H9 (cell line): ENCODE results near the gene SRGN. TPM values are rescaled to one million over a fixed set of nuclear protein-coding genes. Genes with fewer than 3 reads are reported as not detected.

Source experiments
- DNase-seq: peaks from one replicate; pipeline ENCODE4 v3.0.0-alpha.2; 2017
- H2AFZ ChIP-seq: one replicate; pipeline ENCODE4 v1.6.1; 2013; ENCODE audit warnings: mild to moderate bottlenecking, low read length, control low read depth, moderate library complexity
- H2AK5ac ChIP-seq: 2 replicates; pipeline ENCODE4 v1.6.1; 2013; ENCODE audit warnings: low read length, control low read depth, mixed read lengths; ENCODE audit not compliant: insufficient read length
- H2BK120ac ChIP-seq: one replicate; pipeline ENCODE4 v1.6.1; 2013; ENCODE audit warnings: low read depth, mild to moderate bottlenecking, low read length, control low read depth, inconsistent platforms; ENCODE audit not compliant: poor library complexity, severe bottlenecking
- H2BK12ac ChIP-seq: 2 replicates; pipeline ENCODE4 v1.6.1; 2013; ENCODE audit warnings: low read length, control low read depth, mixed read lengths, low read depth; ENCODE audit not compliant: insufficient read length
- H2BK15ac ChIP-seq: 2 replicates; pipeline ENCODE4 v1.6.1; 2013; ENCODE audit warnings: low read depth, low read length, control low read depth
- H2BK20ac ChIP-seq: one replicate; pipeline ENCODE4 v1.6.1; 2013; ENCODE audit warnings: low read depth, mild to moderate bottlenecking, low read length, control low read depth, inconsistent platforms; ENCODE audit not compliant: poor library complexity, severe bottlenecking
- H2BK5ac ChIP-seq: 2 replicates; pipeline ENCODE4 v1.6.1; 2013; ENCODE audit warnings: low read length, control low read depth, mixed read lengths; ENCODE audit not compliant: insufficient read length
- H3K14ac ChIP-seq: 2 replicates; pipeline ENCODE4 v1.6.1; 2013; ENCODE audit warnings: low read length, control low read depth; ENCODE audit not compliant: insufficient read depth
- H3K18ac ChIP-seq: 2 replicates; pipeline ENCODE4 v1.6.1; 2013; ENCODE audit warnings: low read depth, mild to moderate bottlenecking, mixed read lengths, low read length, control low read depth; ENCODE audit not compliant: insufficient read length
- H3K23ac ChIP-seq: 2 replicates; pipeline ENCODE4 v1.6.1; 2013; ENCODE audit warnings: low read length, control low read depth, mixed read lengths, low read depth; ENCODE audit not compliant: insufficient read length
- H3K23me2 ChIP-seq: 2 replicates; pipeline ENCODE4 v1.6.1; 2013; ENCODE audit warnings: low read depth, mild to moderate bottlenecking, mixed read lengths, low read length, control low read depth; ENCODE audit not compliant: insufficient read length, poor library complexity, severe bottlenecking
- H3K27ac ChIP-seq: 2 replicates; pipeline ENCODE4 v1.5.1; 2013; ENCODE audit warnings: low read length, control low read depth, mixed read lengths, low read depth; ENCODE audit not compliant: insufficient read length
- H3K27me3 ChIP-seq: 2 replicates; pipeline ENCODE4 v1.6.1; 2013; ENCODE audit warnings: low read length, control low read depth, inconsistent platforms; ENCODE audit not compliant: insufficient read depth
- H3K4ac ChIP-seq: 2 replicates; pipeline ENCODE4 v1.6.1; 2013; ENCODE audit warnings: low read depth, mild to moderate bottlenecking, control low read depth, inconsistent platforms, low read length, moderate library complexity
- H3K4me1 ChIP-seq: 2 replicates; pipeline ENCODE4 v1.6.1; 2013; ENCODE audit warnings: low read length, control low read depth, inconsistent platforms; ENCODE audit not compliant: insufficient read depth
- H3K4me2 ChIP-seq: 2 replicates; pipeline ENCODE4 v1.6.1; 2013; ENCODE audit warnings: low read length, control low read depth, mixed read lengths; ENCODE audit not compliant: insufficient read length, insufficient read depth
- H3K56ac ChIP-seq: 2 replicates; pipeline ENCODE4 v1.6.1; 2013; ENCODE audit warnings: low read depth, mild to moderate bottlenecking, mixed read lengths, low read length, control low read depth; ENCODE audit not compliant: insufficient read length
- H3K79me1 ChIP-seq: 2 replicates; pipeline ENCODE4 v1.6.1; 2013; ENCODE audit warnings: low read depth, mild to moderate bottlenecking, moderate library complexity, low read length, control low read depth, inconsistent platforms; ENCODE audit not compliant: insufficient read depth, poor library complexity, severe bottlenecking
- H3K79me2 ChIP-seq: 2 replicates; pipeline ENCODE4 v1.6.1; 2013; ENCODE audit warnings: low read length, control low read depth, inconsistent platforms; ENCODE audit not compliant: insufficient read depth
- H3K9ac ChIP-seq: 2 replicates; pipeline ENCODE4 v1.6.1; 2013; ENCODE audit warnings: low read length, control low read depth, mixed read lengths; ENCODE audit not compliant: insufficient read length; ENCODE audit errors: extremely low read depth
- H3K9me3 ChIP-seq: one replicate; pipeline ENCODE4 v1.6.1; 2013; ENCODE audit warnings: low read depth, low read length, inconsistent platforms; ENCODE audit not compliant: control insufficient read depth
- H3T11ph ChIP-seq: one replicate; pipeline ENCODE4 v1.6.1; 2013; ENCODE audit warnings: mild to moderate bottlenecking, low read length, control low read depth, inconsistent platforms
- H4K20me1 ChIP-seq: one replicate; pipeline ENCODE4 v1.6.1; 2013; ENCODE audit not compliant: control insufficient read depth, insufficient read length, insufficient read depth
- H4K5ac ChIP-seq: 2 replicates; pipeline ENCODE4 v1.6.1; 2013; ENCODE audit warnings: low read depth, mild to moderate bottlenecking, mixed read lengths, low read length, control low read depth; ENCODE audit not compliant: insufficient read length
- H4K8ac ChIP-seq: replicated peaks from 2 replicates; pipeline ENCODE4 v1.6.1; 2013; ENCODE audit warnings: low read length, control low read depth, mixed read lengths, low read depth; ENCODE audit not compliant: insufficient read length
- H4K91ac ChIP-seq: 2 replicates; pipeline ENCODE4 v1.6.1; 2013; ENCODE audit warnings: low read depth, mild to moderate bottlenecking, moderate library complexity, mixed read lengths, low read length, control low read depth; ENCODE audit not compliant: insufficient read length
- H3K27ac Mint-ChIP-seq, 3 experiments: 2 replicates in 2 of 3; 3 replicates in 1 of 3; pipeline ENCODE4 v1.8.0; 2020 to 2021; ENCODE audit warnings: mixed read lengths in 3 of 3, mild to moderate bottlenecking in 1 of 3, moderate library complexity in 1 of 3
- H3K27me3 Mint-ChIP-seq: 2 replicates; pipeline ENCODE4 v1.8.0; 2021; ENCODE audit warnings: low read depth, mild to moderate bottlenecking, moderate library complexity, mixed read lengths
- H3K36me3 Mint-ChIP-seq, 3 experiments: 2 replicates in 2 of 3; 3 replicates in 1 of 3; pipeline ENCODE4 v1.8.0; 2020 to 2021; ENCODE audit warnings: low read depth in 3 of 3, mixed read lengths in 3 of 3; ENCODE audit not compliant: insufficient read depth in 1 of 3
- H3K4me1 Mint-ChIP-seq, 2 experiments: 2 replicates each; pipeline ENCODE4 v1.8.0; 2020; ENCODE audit warnings: mixed read lengths in 2 of 2
- H3K4me3 Mint-ChIP-seq, 2 experiments: 2 replicates in 1 of 2; 3 replicates in 1 of 2; pipeline ENCODE4 v1.8.0; 2020 to 2021; ENCODE audit warnings: mild to moderate bottlenecking in 2 of 2, mixed read lengths in 2 of 2, moderate library complexity in 1 of 2
- H3K9me3 Mint-ChIP-seq, 2 experiments: 2 replicates in 1 of 2; 3 replicates in 1 of 2; pipeline ENCODE4 v1.8.0; 2020; ENCODE audit warnings: mild to moderate bottlenecking in 2 of 2, mixed read lengths in 2 of 2, moderate library complexity in 1 of 2
- WGBS: extraction: QIAGEN DNeasy Blood & Tissue Kit; methylation state at CpG from one replicate; pipeline ENCODE4 v1.1.7; 2013; ENCODE audit warnings: missing lambda C conversion rate, low lambda C conversion rate, mixed read lengths; ENCODE audit not compliant: insufficient read length; ENCODE audit errors: extremely low coverage; 5-methylcytosine and 5-hydroxymethylcytosine counted together
- total RNA-seq: library from RNA; stranded (reverse); gene quantifications from 2 replicates; pipeline ENCODE4 v1.2.1, GENCODE V29; 2021
- TF ChIP-seq, protein P1 (sequence below): fragments of 200-600 bp; sonication (generic); conservative IDR thresholded peaks from 3 replicates; pipeline ENCODE4 v1.8.0; 2021; ENCODE audit warnings: antibody characterized with exemption, mild to moderate bottlenecking

The SRGN gene
- total RNA-seq, 1 experiment from 2014 or later: not detected

DNA sequence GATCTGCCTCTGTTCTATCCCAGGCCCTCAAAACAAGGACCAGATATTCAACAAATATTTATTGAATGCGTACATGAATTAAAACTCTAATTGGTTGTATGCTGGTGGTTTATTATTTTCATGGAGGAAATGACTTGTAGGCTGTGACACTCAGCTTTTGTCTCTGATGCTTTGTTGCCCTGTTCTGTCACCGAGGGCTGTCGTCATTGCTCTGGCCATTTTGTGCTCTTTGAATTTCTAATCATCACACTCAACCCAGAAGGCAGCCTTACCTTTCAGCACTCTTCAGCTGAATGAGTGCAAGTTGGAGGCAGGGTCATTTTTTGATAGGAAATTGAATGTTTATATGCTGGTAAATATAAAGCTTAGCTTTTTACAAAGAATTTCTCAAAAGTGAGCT is 14.5 kb downstream of the SRGN start:
- H4K91ac ChIP-seq: no peak overlapping the region
- no peak overlapping the region for H2BK12ac ChIP-seq
- no peak overlapping the region for H3K27ac ChIP-seq
- H4K5ac ChIP-seq: no peak overlapping the region
- H3K4me1 ChIP-seq: peaks cover 2% of the 10 kb centered on the region; the same call in 1 of the 2 replicates
- no peak overlapping the region for H4K8ac ChIP-seq
- H3K9me3 ChIP-seq: no peaks in the 10 kb centered on the region
- H3T11ph ChIP-seq: no peak overlapping the region
- no peak overlapping the region for H3K23ac ChIP-seq
- no peaks in the 10 kb centered on the region for H3K27me3 ChIP-seq
- H2AFZ ChIP-seq: no peak overlapping the region
- H3K9ac ChIP-seq: no peak overlapping the region
- no peak overlapping the region for H2AK5ac ChIP-seq
- Mint-ChIP-seq H3K9me3 (no peaks in the 10 kb centered on the region), H3K27ac (no peak overlapping the region), H3K36me3 (no peaks in the 10 kb centered on the region), H3K4me1 (peaks cover 4 to 16% of the 10 kb centered on the region in 2 experiments), H3K27me3 (peaks cover 2% of the 10 kb centered on the region; the same call in 1 of the 2 replicates), H3K4me3 (no peak overlapping the region)
- no peaks in the 10 kb centered on the region for H3K79me1 ChIP-seq
- H3K18ac ChIP-seq: no peak overlapping the region
- no CpG with 5 or more reads among the region's 3 CpGs for WGBS
- DNase-seq: no peak
- no peaks in the 10 kb centered on the region for H3K79me2 ChIP-seq
- TF ChIP-seq, protein P1, sequence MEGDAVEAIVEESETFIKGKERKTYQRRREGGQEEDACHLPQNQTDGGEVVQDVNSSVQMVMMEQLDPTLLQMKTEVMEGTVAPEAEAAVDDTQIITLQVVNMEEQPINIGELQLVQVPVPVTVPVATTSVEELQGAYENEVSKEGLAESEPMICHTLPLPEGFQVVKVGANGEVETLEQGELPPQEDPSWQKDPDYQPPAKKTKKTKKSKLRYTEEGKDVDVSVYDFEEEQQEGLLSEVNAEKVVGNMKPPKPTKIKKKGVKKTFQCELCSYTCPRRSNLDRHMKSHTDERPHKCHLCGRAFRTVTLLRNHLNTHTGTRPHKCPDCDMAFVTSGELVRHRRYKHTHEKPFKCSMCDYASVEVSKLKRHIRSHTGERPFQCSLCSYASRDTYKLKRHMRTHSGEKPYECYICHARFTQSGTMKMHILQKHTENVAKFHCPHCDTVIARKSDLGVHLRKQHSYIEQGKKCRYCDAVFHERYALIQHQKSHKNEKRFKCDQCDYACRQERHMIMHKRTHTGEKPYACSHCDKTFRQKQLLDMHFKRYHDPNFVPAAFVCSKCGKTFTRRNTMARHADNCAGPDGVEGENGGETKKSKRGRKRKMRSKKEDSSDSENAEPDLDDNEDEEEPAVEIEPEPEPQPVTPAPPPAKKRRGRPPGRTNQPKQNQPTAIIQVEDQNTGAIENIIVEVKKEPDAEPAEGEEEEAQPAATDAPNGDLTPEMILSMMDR: no peak
- H3K14ac ChIP-seq: no peak overlapping the region
- no peak overlapping the region for H2BK20ac ChIP-seq
- no peak overlapping the region for H2BK120ac ChIP-seq
- no peaks in the 10 kb centered on the region for H4K20me1 ChIP-seq
- H3K4ac ChIP-seq: no peak overlapping the region
- H2BK15ac ChIP-seq: no peak overlapping the region
- no peak overlapping the region for H3K56ac ChIP-seq
- H3K23me2 ChIP-seq: no peaks in the 10 kb centered on the region
- H3K4me2 ChIP-seq: no peak overlapping the region
- H2BK5ac ChIP-seq: no peak overlapping the region
